K562 (cell line): ENCODE data around the gene DUSP3. TPM values are rescaled to one million over a fixed set of nuclear protein-coding genes. Genes with fewer than 3 reads are reported as not detected.

Experiments
- FOXA3 ChIP-seq, 2 experiments: fragments of 450-650 bp in 1 of 2; sonication (generic) in 1 of 2; formaldehyde crosslinking; IDR thresholded peaks in 1 of 2; conservative IDR thresholded peaks in 1 of 2; 2 replicates each; pipeline versions ENCODE4 v1.4.0 to v1.8.0; 2020 to 2022; ENCODE audit warnings: mild to moderate bottlenecking in 2 of 2, missing genetic modification reagents in 1 of 2
- GABPA ChIP-seq: fragments of 200-800 bp; sonication (Bioruptor generic); conservative IDR thresholded peaks from 2 replicates; pipeline ENCODE4 v1.6.1; 2016; ENCODE audit warnings: low read depth, missing genetic modification characterization, missing compliant biosample characterization
- GATAD2A ChIP-seq: fragments of 450-650 bp; IDR thresholded peaks from 2 replicates; pipeline ENCODE4 v1.6.1; 2017
- HCFC1 ChIP-seq: IDR thresholded peaks from 2 replicates; pipeline ENCODE4 v1.6.1; 2012; ENCODE audit warnings: low read depth, low read length, improper control_type of control experiment
- ILF3 ChIP-seq: fragments of 450-650 bp; IDR thresholded peaks from 2 replicates; pipeline ENCODE4 v1.6.1; 2018; ENCODE audit warnings: antibody characterized with exemption, mild to moderate bottlenecking, moderate library complexity, borderline replicate concordance
- MYBL2 ChIP-seq, 2 experiments: fragments of 450-650 bp in 1 of 2; sonication (generic) in 1 of 2; formaldehyde crosslinking in 1 of 2; IDR thresholded peaks; 2 replicates each; pipeline versions ENCODE4 v1.6.1 to v1.8.1; 2017 to 2022; ENCODE audit warnings: borderline replicate concordance in 1 of 2, inconsistent platforms in 1 of 2, low read depth in 1 of 2, mild to moderate bottlenecking in 1 of 2, missing genetic modification reagents in 1 of 2, moderate library complexity in 1 of 2
- POLR2A ChIP-seq: fragments of 450-650 bp; conservative IDR thresholded peaks from 2 replicates; pipeline ENCODE4 v1.6.1; 2016
- POLR2G ChIP-seq: fragments of 200-400 bp; formaldehyde crosslinking; IDR thresholded peaks from 2 replicates; pipeline ENCODE4 v1.6.1; 2017; ENCODE audit warnings: low read depth, mild to moderate bottlenecking, antibody characterized with exemption, low read length, moderate library complexity
- POLR2H ChIP-seq: IDR thresholded peaks from 2 replicates; pipeline ENCODE4 v1.6.1; 2016; ENCODE audit warnings: missing genetic modification characterization, low read depth, mild to moderate bottlenecking, control low read depth, missing compliant biosample characterization, moderate library complexity
- RB1 ChIP-seq: fragments of 450-650 bp; IDR thresholded peaks from 2 replicates; pipeline ENCODE4 v1.6.1; 2017; ENCODE audit warnings: low read depth, mild to moderate bottlenecking
- RBM17 ChIP-seq: fragments of 200-400 bp; formaldehyde crosslinking; IDR thresholded peaks from 2 replicates; pipeline ENCODE4 v1.6.1; 2017; ENCODE audit warnings: low read depth, mild to moderate bottlenecking, low read length, borderline replicate concordance
- RNF2 ChIP-seq: sonication (generic); IDR thresholded peaks from 2 replicates; pipeline ENCODE4 v1.6.1; 2016
- TAF1 ChIP-seq: IDR thresholded peaks from 2 replicates; pipeline ENCODE4 v1.6.1; 2011; ENCODE audit warnings: mild to moderate bottlenecking, low read length, moderate library complexity; ENCODE audit not compliant: insufficient read depth, control insufficient read depth, severe bottlenecking; ENCODE audit errors: extremely low read depth
- THAP7 ChIP-seq: fragments of 250-450 bp; sonication (Bioruptor Pico); IDR thresholded peaks from 2 replicates; pipeline ENCODE4 v1.5.0; 2021
- ZNF146 ChIP-seq: IDR thresholded peaks from one replicate; pipeline ENCODE4 v1.6.1; 2018; ENCODE audit warnings: missing compliant biosample characterization; ENCODE audit not compliant: unreplicated experiment
- ZNF695 ChIP-seq: fragments of 450-650 bp; formaldehyde crosslinking; IDR thresholded peaks from 2 replicates; pipeline ENCODE4 v1.4.0; 2020; ENCODE audit warnings: mild to moderate bottlenecking, moderate library complexity
- polyA plus RNA-seq, 8 experiments: library from polyadenylated mRNA; depleted of rRNA in 4 of 8; stranded (reverse) in 5 of 8; unstranded in 3 of 8; fragments of >200 nt; fragmentation: Nextera tagmentation in 2 of 8; fragmentation: Illumina TruSeq in 1 of 8; extraction: Ambion mirVana in 2 of 8; extraction: Trizol in 1 of 8; gene quantifications; 2 replicates each; pipeline versions ENCODE4 v1.2.1 to v1.2.3, GENCODE V29; 2011 to 2014; ENCODE audit warnings: inconsistent platforms in 1 of 8, missing spikeins in 1 of 8
- total RNA-seq, 7 experiments: library from RNA; depleted of rRNA in 6 of 7; stranded (reverse); fragments of >200 nt in 6 of 7; fragmentation: Illumina TruSeq in 2 of 7; extraction: Trizol in 2 of 7; gene quantifications; 2 replicates each; pipeline versions ENCODE4 v1.2.1 to v1.2.3, GENCODE V29; 2011 to 2021; ENCODE audit warnings: low replicate concordance in 1 of 7
- TF ChIP-seq, protein P1 (sequence below): fragments of 450-650 bp; IDR thresholded peaks from 2 replicates; pipeline ENCODE4 v1.6.1; 2017; ENCODE audit warnings: antibody characterized with exemption
- TF ChIP-seq, protein P2 (sequence below), 2 experiments: fragments of 450-650 bp in 1 of 2; sonication (generic) in 1 of 2; formaldehyde crosslinking in 1 of 2; IDR thresholded peaks in 1 of 2; conservative IDR thresholded peaks in 1 of 2; 2 replicates each; pipeline versions ENCODE4 v1.6.1 to v1.8.1; 2016 to 2023; ENCODE audit warnings: mild to moderate bottlenecking in 2 of 2, moderate library complexity in 2 of 2, inconsistent platforms in 1 of 2, missing genetic modification reagents in 1 of 2
- TF ChIP-seq, protein P3 (sequence below): fragments of 150-350 bp; IDR thresholded peaks from 2 replicates; pipeline ENCODE4 v1.6.1; 2014; ENCODE audit warnings: low read depth, mild to moderate bottlenecking, low read length, borderline replicate concordance

DUSP3 gene
- total and polyA plus RNA-seq, 9 of the 15 experiments (the other 6 are each of a cell fraction or from before 2014, with no cell fraction given), result 4.1 to 19.8 (median 12.3) TPM

DNA sequence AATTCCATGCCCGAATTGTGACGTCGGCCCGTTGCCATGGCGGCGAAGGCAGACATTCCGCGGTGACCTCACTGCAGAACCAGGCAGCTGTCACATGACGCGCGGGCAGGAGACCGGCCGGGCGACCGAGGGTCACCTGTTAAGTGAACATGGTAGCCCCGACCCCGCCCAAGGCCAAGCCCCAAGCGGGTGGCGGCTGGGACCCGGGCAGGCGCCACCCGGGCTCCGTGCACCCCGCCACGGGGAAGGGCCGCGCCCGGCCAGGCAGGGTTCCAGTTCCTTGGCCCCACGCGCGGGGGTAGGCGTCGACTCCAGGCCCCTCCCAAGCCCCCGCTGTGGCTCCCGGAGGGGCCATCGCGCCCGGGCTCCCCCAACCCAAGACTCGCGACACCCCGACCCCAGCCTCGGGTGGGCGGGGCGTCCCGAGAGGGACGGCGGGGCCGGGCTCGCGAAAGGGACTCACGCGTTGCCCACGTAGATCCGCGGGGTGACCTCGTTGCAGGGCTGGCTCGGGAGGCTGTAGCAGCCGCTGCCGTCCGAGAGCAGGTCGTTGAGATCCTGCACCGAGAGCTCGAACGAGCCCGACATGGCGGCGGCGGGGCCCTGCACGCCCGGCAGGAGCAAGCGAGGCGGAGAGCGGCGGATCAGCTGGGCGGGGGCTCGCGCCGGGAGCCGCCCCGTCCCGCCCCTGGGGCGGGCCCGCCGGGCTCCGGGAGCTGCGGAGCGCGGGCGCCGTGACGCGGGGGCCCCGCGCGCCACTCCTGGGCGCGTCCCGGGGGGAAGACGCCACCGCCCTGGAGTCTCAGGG lies at the start of gene DUSP3 (continued):
- peak; percentile 26; the same call in 1 of the 2 replicates for TF ChIP-seq HCFC1
- TF ChIP-seq RB1, result no peak; the same call in none of the 2 replicates
- 0 out of 2 replicates have a peak, but pooled peaks have one; percentile 29 for TF ChIP-seq GABPA (tag)
- TF ChIP-seq TAF1, result peak; percentile 51
- no peak; the same call in 1 of the 2 replicates for TF ChIP-seq RNF2
- TF ChIP-seq ILF3, result peak; percentile 68; the same call in 1 of the 2 replicates
- TF ChIP-seq GATAD2A, result no peak
- TF ChIP-seq ZNF146 (CRISPR knock-in tag), result no peak
- TF ChIP-seq ZNF695, result no peak
- TF ChIP-seq POLR2H, result no peak
- TF ChIP-seq, protein P1, sequence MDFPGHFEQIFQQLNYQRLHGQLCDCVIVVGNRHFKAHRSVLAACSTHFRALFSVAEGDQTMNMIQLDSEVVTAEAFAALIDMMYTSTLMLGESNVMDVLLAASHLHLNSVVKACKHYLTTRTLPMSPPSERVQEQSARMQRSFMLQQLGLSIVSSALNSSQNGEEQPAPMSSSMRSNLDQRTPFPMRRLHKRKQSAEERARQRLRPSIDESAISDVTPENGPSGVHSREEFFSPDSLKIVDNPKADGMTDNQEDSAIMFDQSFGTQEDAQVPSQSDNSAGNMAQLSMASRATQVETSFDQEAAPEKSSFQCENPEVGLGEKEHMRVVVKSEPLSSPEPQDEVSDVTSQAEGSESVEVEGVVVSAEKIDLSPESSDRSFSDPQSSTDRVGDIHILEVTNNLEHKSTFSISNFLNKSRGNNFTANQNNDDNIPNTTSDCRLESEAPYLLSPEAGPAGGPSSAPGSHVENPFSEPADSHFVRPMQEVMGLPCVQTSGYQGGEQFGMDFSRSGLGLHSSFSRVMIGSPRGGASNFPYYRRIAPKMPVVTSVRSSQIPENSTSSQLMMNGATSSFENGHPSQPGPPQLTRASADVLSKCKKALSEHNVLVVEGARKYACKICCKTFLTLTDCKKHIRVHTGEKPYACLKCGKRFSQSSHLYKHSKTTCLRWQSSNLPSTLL, result no peak
- TF ChIP-seq, protein P2, sequence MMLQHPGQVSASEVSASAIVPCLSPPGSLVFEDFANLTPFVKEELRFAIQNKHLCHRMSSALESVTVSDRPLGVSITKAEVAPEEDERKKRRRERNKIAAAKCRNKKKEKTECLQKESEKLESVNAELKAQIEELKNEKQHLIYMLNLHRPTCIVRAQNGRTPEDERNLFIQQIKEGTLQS (IDR thresholded peaks at IDR 0.05), result peak; percentile 85
- TF ChIP-seq, protein P2 (CRISPR knock-in tag; conservative IDR thresholded peaks at IDR 0.05), result no peak; the same call in 1 of the 2 replicates
- peak in 1 of 2 experiments; percentile 72; a peak in 2 of 4 replicates for TF ChIP-seq FOXA3 (CRISPR knock-in tag; conservative IDR thresholded peaks at IDR 0.05 in 1 of 2, IDR thresholded peaks at IDR 0.05 in 1 of 2)
- TF ChIP-seq MYBL2 (IDR thresholded peaks at IDR 0.05; ENCODE audit: low read depth), result no peak
- no peak for TF ChIP-seq MYBL2 (CRISPR knock-in tag; IDR thresholded peaks at IDR 0.05; ENCODE audit: borderline replicate concordance)
- peak; percentile 80; the same call in 1 of the 2 replicates for TF ChIP-seq THAP7 (CRISPR knock-in tag)
- no peak for TF ChIP-seq RBM17
- peak; percentile 80 for TF ChIP-seq POLR2A
- TF ChIP-seq POLR2G, result peak; percentile 93
- TF ChIP-seq, protein P3, sequence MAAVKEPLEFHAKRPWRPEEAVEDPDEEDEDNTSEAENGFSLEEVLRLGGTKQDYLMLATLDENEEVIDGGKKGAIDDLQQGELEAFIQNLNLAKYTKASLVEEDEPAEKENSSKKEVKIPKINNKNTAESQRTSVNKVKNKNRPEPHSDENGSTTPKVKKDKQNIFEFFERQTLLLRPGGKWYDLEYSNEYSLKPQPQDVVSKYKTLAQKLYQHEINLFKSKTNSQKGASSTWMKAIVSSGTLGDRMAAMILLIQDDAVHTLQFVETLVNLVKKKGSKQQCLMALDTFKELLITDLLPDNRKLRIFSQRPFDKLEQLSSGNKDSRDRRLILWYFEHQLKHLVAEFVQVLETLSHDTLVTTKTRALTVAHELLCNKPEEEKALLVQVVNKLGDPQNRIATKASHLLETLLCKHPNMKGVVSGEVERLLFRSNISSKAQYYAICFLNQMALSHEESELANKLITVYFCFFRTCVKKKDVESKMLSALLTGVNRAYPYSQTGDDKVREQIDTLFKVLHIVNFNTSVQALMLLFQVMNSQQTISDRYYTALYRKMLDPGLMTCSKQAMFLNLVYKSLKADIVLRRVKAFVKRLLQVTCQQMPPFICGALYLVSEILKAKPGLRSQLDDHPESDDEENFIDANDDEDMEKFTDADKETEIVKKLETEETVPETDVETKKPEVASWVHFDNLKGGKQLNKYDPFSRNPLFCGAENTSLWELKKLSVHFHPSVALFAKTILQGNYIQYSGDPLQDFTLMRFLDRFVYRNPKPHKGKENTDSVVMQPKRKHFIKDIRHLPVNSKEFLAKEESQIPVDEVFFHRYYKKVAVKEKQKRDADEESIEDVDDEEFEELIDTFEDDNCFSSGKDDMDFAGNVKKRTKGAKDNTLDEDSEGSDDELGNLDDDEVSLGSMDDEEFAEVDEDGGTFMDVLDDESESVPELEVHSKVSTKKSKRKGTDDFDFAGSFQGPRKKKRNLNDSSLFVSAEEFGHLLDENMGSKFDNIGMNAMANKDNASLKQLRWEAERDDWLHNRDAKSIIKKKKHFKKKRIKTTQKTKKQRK, result no peak
